HEK293 (cell line): ENCODE results near the gene BTBD9.

ENCODE experiments used
- HIC1 ChIP-seq: fragments of 450-650 bp; formaldehyde crosslinking; IDR thresholded peaks from 2 replicates; pipeline ENCODE4 v1.5.1; 2016; ENCODE audit warnings: missing biosample characterization, missing genetic modification characterization
- KLF10 ChIP-seq: fragments of 450-650 bp; IDR thresholded peaks from 2 replicates; pipeline ENCODE4 v1.5.1; 2018; ENCODE audit warnings: missing biosample characterization, mild to moderate bottlenecking, missing genetic modification characterization
- MYNN ChIP-seq: fragments of 450-650 bp; formaldehyde crosslinking; IDR thresholded peaks from 2 replicates; pipeline ENCODE4 v1.5.1; 2016; ENCODE audit warnings: missing biosample characterization, missing genetic modification characterization, borderline replicate concordance
- PRDM4 ChIP-seq: fragments of 450-650 bp; formaldehyde crosslinking; IDR thresholded peaks from 2 replicates; pipeline ENCODE4 v1.5.1; 2017; ENCODE audit warnings: missing biosample characterization, missing genetic modification characterization
- SCRT2 ChIP-seq: fragments of 450-650 bp; formaldehyde crosslinking; IDR thresholded peaks from 2 replicates; pipeline ENCODE4 v1.5.1; 2016; ENCODE audit warnings: missing biosample characterization, missing genetic modification characterization
- SP3 ChIP-seq: fragments of 450-650 bp; formaldehyde crosslinking; IDR thresholded peaks from 2 replicates; pipeline ENCODE4 v1.5.1; 2016; ENCODE audit warnings: missing biosample characterization, missing genetic modification characterization
- ZFHX2 ChIP-seq: fragments of 450-650 bp; formaldehyde crosslinking; conservative IDR thresholded peaks from 2 replicates; pipeline ENCODE4 v1.5.1; 2016; ENCODE audit warnings: missing biosample characterization, missing genetic modification characterization
- ZFP3 ChIP-seq: fragments of 450-650 bp; formaldehyde crosslinking; IDR thresholded peaks from 2 replicates; pipeline ENCODE4 v1.5.1; 2016; ENCODE audit warnings: low read depth, missing biosample characterization, missing genetic modification characterization
- ZNF10 ChIP-seq: fragments of 450-650 bp; formaldehyde crosslinking; IDR thresholded peaks from 2 replicates; pipeline ENCODE4 v1.5.1; 2017; ENCODE audit warnings: missing biosample characterization, missing genetic modification characterization
- ZNF132 ChIP-seq: fragments of 450-650 bp; formaldehyde crosslinking; IDR thresholded peaks from 2 replicates; pipeline ENCODE4 v1.5.1; 2017; ENCODE audit warnings: missing biosample characterization, missing genetic modification characterization, borderline replicate concordance
- ZNF16 ChIP-seq: fragments of 450-650 bp; formaldehyde crosslinking; IDR thresholded peaks from 2 replicates; pipeline ENCODE4 v1.5.1; 2016; ENCODE audit warnings: low read depth, missing biosample characterization, missing genetic modification characterization
- ZNF169 ChIP-seq: fragments of 450-650 bp; formaldehyde crosslinking; IDR thresholded peaks from 2 replicates; pipeline ENCODE4 v1.5.1; 2016; ENCODE audit warnings: missing biosample characterization, missing genetic modification characterization
- ZNF174 ChIP-seq: fragments of 450-650 bp; formaldehyde crosslinking; IDR thresholded peaks from 2 replicates; pipeline ENCODE4 v1.5.0; 2017; ENCODE audit warnings: missing biosample characterization, mild to moderate bottlenecking, missing genetic modification characterization
- ZNF19 ChIP-seq: fragments of 450-650 bp; formaldehyde crosslinking; IDR thresholded peaks from 2 replicates; pipeline ENCODE4; 2016; ENCODE audit warnings: missing biosample characterization, missing genetic modification characterization, low read depth
- ZNF391 ChIP-seq: fragments of 450-650 bp; formaldehyde crosslinking; IDR thresholded peaks from 2 replicates; pipeline ENCODE4 v1.5.1; 2016; ENCODE audit warnings: low read depth, missing biosample characterization, missing genetic modification characterization, borderline replicate concordance
- ZNF398 ChIP-seq: fragments of 450-650 bp; formaldehyde crosslinking; IDR thresholded peaks from 2 replicates; pipeline ENCODE4 v1.5.1; 2017; ENCODE audit warnings: missing biosample characterization, missing genetic modification characterization
- ZNF404 ChIP-seq: fragments of 450-650 bp; formaldehyde crosslinking; IDR thresholded peaks from 2 replicates; pipeline ENCODE4 v1.5.1; 2017; ENCODE audit warnings: missing biosample characterization, missing genetic modification characterization
- ZNF423 ChIP-seq: fragments of 450-650 bp; formaldehyde crosslinking; IDR thresholded peaks from 2 replicates; pipeline ENCODE4 v1.5.1; 2016; ENCODE audit warnings: missing biosample characterization, missing genetic modification characterization
- ZNF433 ChIP-seq: fragments of 450-650 bp; formaldehyde crosslinking; IDR thresholded peaks from 2 replicates; pipeline ENCODE4 v1.5.1; 2016; ENCODE audit warnings: missing biosample characterization, missing genetic modification characterization, low read depth
- ZNF473 ChIP-seq: fragments of 450-650 bp; formaldehyde crosslinking; IDR thresholded peaks from 2 replicates; pipeline ENCODE4 v1.5.1; 2017; ENCODE audit warnings: missing biosample characterization, missing genetic modification characterization
- ZNF501 ChIP-seq: fragments of 450-650 bp; formaldehyde crosslinking; IDR thresholded peaks from 2 replicates; pipeline ENCODE4 v1.5.1; 2016; ENCODE audit warnings: missing biosample characterization, missing genetic modification characterization
- ZNF510 ChIP-seq: fragments of 450-650 bp; formaldehyde crosslinking; IDR thresholded peaks from 2 replicates; pipeline ENCODE4 v1.5.1; 2018; ENCODE audit warnings: mild to moderate bottlenecking, missing genetic modification characterization, missing biosample characterization; ENCODE audit not compliant: insufficient replicate concordance
- ZNF513 ChIP-seq: fragments of 450-650 bp; IDR thresholded peaks from 2 replicates; pipeline ENCODE4 v1.5.1; 2018; ENCODE audit warnings: missing biosample characterization, missing genetic modification characterization
- ZNF544 ChIP-seq: fragments of 450-650 bp; formaldehyde crosslinking; IDR thresholded peaks from 2 replicates; pipeline ENCODE4 v1.5.0; 2017; ENCODE audit warnings: missing biosample characterization, missing genetic modification characterization
- ZNF549 ChIP-seq: fragments of 450-650 bp; IDR thresholded peaks from 2 replicates; pipeline ENCODE4 v1.5.1; 2018; ENCODE audit warnings: missing biosample characterization, missing genetic modification characterization, mild to moderate bottlenecking, inconsistent platforms, moderate library complexity
- ZNF610 ChIP-seq: fragments of 450-650 bp; formaldehyde crosslinking; IDR thresholded peaks from 2 replicates; pipeline ENCODE4 v1.5.1; 2016; ENCODE audit warnings: missing biosample characterization, missing genetic modification characterization, borderline replicate concordance
- ZNF621 ChIP-seq: fragments of 450-650 bp; formaldehyde crosslinking; IDR thresholded peaks from 2 replicates; pipeline ENCODE4 v1.5.1; 2017; ENCODE audit warnings: missing biosample characterization, missing genetic modification characterization
- ZNF624 ChIP-seq: fragments of 450-650 bp; formaldehyde crosslinking; IDR thresholded peaks from 2 replicates; pipeline ENCODE4 v1.5.1; 2017; ENCODE audit warnings: missing biosample characterization, missing genetic modification characterization
- ZNF629 ChIP-seq: fragments of 450-650 bp; formaldehyde crosslinking; IDR thresholded peaks from 2 replicates; pipeline ENCODE4 v1.5.1; 2017; ENCODE audit warnings: missing biosample characterization, missing genetic modification characterization
- ZNF645 ChIP-seq: fragments of 450-650 bp; formaldehyde crosslinking; IDR thresholded peaks from 2 replicates; pipeline ENCODE4; 2016; ENCODE audit warnings: missing biosample characterization, missing genetic modification characterization
- ZNF654 ChIP-seq: fragments of 450-650 bp; formaldehyde crosslinking; IDR thresholded peaks from 2 replicates; pipeline ENCODE4 v1.5.1; 2016; ENCODE audit warnings: low read depth, missing biosample characterization, missing genetic modification characterization
- ZNF776 ChIP-seq: fragments of 450-650 bp; formaldehyde crosslinking; IDR thresholded peaks from 2 replicates; pipeline ENCODE4 v1.5.0; 2017; ENCODE audit warnings: missing biosample characterization, missing genetic modification characterization, borderline replicate concordance
- ZNF791 ChIP-seq: fragments of 450-650 bp; formaldehyde crosslinking; IDR thresholded peaks from 2 replicates; pipeline ENCODE4 v1.5.1; 2016; ENCODE audit warnings: missing biosample characterization, missing genetic modification characterization
- ZNF830 ChIP-seq: fragments of 450-650 bp; IDR thresholded peaks from 2 replicates; pipeline ENCODE4 v1.5.0; 2018; ENCODE audit warnings: missing biosample characterization, missing genetic modification characterization, low read depth, mild to moderate bottlenecking, moderate library complexity

Gene BTBD9

GRCh38 chr6:38604700-38605099 lies 35.0 kb downstream of the BTBD9 start (continued):
- TF ChIP-seq ZNF174 (tag by site-specific recombination) (no peak), ZNF19 (tag by site-specific recombination) (no peak), ZNF16 (tag by site-specific recombination) (no peak), ZNF433 (tag by site-specific recombination) (no peak), KLF10 (tag by site-specific recombination) (peak; percentile 47), ZNF610 (tag by site-specific recombination) (no peak), ZNF549 (no peak), ZNF501 (tag by site-specific recombination) (no peak), MYNN (no peak), ZNF510 (tag by site-specific recombination) (no peak), ZNF169 (tag by site-specific recombination) (no peak), HIC1 (tag by site-specific recombination) (peak; percentile 72), ZFHX2 (no peak), ZNF629 (tag by site-specific recombination) (peak; percentile 84), ZNF404 (no peak), ZNF621 (tag by site-specific recombination) (no peak), SP3 (no peak; the same call in 1 of the 2 replicates), ZNF776 (tag by site-specific recombination) (no peak), ZNF423 (tag by site-specific recombination) (no peak), ZNF791 (tag by site-specific recombination) (no peak), ZNF654 (no peak), ZNF624 (tag by site-specific recombination) (no peak), PRDM4 (no peak), SCRT2 (tag by site-specific recombination) (peak; percentile 88), ZNF132 (tag by site-specific recombination) (no peak), ZNF398 (no peak), ZNF391 (tag by site-specific recombination) (no peak), ZNF473 (tag by site-specific recombination) (no peak), ZFP3 (tag by site-specific recombination) (no peak), ZNF544 (no peak), ZNF645 (tag by site-specific recombination) (no peak), ZNF513 (tag by site-specific recombination) (no peak), ZNF10 (no peak), ZNF830 (tag by site-specific recombination) (no peak)
